HG03108 (cell line): Measurements from ENCODE around the gene TACC3.

Experiments used
- ATAC-seq: cut with Tn5 transposase; IDR thresholded peaks from one replicate; pipeline ENCODE4 v1.9.1; 2021; ENCODE audit warnings: moderate library complexity; ENCODE audit not compliant: unreplicated experiment

The TACC3 gene

DNA sequence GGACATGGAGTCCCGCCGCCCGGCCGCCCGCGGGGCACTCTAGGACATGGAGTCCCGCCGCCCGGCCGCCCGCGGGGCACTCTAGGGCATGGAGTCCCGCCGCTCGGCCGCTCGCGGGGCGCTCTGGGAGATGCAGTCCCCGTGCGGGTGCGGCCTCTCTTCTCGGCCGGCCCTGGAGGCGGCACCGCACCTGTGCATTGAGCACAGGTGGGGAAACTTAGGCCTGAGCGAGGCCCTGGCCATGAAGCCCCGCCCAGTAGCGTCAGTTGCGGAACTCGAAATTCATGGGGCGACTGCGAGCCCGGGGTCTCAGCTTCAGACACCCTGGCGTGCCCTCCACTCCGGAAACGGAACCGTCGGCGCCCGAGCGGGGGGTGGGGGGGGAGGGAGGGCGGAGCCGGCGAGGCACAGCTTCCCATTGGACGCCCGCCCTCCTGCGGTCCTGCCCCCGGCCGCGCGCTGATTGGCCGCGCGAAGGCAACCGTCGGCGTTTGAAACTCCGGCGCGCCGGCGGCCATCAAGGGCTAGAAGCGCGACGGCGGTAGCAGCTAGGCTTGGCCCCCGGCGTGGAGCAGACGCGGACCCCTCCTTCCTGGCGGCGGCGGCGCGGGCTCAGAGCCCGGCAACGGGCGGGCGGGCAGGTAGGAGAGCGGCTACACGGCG, at the start of gene TACC3, which contains the start of gene TMEM129:
TACC3 (plus strand) TSS at position 519 of the 663 bp plus-strand sequence. CDS start 1,901 bp downstream, outside the sequence.
TMEM129 (minus strand) TSS at position 321 of the 663 bp plus-strand sequence. CDS start 486 bp downstream, outside the sequence.
- ATAC-seq = peak; percentile 76

DNA sequence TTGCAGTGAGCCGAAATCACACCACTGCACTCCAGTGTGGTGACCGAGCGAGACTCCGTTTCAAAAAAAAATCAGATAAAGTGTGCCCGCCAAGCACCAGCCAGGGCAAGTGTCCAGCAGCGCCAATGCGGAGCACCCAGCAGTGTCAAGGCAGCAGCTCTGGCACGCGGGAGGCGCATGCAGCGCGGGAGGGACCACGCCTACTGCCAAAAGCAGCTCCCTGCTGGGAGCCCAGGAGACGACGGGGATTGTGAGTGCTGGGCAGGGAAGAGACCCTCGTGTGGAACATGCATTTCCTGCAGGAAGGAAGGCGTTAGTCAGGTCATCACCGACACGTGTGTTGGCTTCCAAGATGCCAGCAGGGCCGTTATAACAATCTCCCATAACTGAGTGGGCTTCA, 47.6 kb upstream of the TACC3 start:
- ATAC-seq = no peak

DNA sequence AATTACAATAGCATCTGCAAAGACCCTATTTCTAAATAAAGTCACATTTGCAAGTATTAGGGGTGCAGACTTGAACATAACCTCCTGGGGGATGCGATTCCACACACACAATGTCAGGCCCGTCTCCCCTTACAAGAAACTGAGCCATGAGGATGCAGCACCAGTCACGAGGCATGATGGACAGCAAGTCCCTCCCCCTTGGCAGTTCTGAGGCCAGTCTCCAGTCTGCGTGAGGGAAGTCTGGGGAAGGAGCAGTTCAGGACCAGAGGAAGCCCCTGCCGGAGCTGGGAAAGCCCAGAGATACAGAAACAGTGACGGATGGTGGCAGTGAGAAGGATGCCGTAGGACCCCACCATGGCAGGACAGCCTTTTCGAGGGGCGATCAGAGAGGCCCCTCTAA, 46.6 kb upstream of the TACC3 start:
- no peak for ATAC-seq

DNA sequence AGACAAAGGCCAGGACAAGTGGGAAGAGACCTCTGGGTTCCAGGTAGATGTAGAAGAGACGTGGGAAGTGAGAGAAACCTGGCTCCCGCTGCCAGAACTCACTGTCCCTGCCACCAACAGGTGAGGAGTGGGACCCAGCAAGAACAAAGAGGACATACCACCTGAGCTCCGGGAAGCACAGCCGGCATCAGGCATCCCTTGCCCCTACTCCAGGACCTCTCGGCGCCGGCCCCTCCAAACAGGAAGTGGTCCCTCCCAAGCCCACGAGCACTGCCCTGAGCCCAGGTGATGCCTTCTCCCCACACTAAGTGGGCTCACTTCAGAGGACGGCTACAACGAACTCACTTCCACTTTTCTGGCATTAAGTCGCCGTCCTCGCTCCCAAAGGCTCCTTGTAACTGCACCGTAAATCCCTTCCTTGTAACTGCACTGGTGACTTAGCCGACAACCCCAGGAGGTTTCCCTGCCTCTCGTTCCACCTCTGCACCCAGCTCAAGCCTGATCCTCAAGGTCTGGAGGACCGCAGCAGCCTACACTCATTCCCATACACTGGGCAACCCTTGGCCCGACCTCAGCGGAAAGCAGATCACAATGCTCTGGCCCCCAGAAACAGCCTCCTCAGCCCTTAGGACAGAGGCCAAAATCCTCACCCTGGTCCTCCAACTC, 46.1 kb upstream of the TACC3 start:
- ATAC-seq = no peak

DNA sequence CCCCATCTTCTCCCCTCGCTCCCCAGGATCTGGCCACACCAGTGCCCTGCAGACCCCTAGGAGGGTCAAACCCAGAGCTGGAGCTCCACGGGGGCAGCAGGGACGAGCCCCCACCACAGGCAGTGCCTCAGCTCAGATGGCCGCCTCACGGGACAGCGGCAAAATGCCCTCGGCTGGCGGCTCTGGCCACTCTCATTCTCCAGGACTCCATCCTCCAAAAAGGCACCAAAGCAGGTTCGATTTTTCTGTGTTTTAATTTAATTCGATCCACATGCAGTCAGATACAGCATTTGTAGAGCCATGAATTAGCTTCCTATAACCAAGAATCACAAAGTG, 45.6 kb upstream of the TACC3 start:
- no peak for ATAC-seq

DNA sequence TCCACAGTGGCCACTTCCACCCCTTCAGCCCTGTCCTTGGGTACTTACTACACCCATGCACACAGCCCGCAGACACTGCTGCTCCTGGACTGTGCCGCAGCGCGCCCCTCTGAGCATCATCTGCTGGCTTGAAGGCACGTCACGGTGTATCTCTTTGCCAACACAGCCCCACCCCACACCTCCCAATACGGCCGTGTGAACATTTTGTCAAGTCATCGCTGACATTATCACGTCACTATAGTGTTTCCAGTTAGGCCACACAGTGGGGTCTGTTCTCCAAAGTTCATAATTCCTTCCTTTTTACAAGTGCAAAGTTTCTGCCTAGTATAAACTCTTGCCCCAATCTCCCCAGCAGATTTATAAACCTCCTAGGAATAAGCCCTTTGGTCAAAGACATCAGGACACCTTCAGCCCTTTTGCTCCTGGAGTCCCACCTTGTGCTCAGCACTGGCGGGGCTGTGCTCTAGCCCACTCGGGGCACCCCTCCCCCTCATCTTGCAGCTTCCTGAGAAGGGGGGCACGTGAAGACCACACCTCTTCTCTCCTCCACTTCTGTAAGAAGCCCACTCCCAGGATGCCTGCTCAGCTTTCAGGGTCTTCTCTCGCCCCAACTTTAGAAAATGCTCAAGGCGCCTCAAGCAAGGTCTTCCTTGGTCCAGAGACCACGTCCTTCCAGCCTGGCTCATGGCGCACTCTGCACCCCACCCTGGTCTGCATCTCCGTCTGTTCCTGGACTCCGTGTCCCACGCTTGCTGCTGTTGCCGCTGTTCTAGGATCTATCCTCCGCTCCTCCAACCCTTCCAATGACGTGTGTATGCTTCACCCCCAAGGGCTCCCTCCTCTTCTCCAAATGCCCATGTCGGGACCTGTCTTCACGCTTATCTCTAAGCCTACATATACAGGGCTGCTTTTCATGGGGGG, 44.5 kb upstream of the TACC3 start:
- ATAC-seq = no peak

DNA sequence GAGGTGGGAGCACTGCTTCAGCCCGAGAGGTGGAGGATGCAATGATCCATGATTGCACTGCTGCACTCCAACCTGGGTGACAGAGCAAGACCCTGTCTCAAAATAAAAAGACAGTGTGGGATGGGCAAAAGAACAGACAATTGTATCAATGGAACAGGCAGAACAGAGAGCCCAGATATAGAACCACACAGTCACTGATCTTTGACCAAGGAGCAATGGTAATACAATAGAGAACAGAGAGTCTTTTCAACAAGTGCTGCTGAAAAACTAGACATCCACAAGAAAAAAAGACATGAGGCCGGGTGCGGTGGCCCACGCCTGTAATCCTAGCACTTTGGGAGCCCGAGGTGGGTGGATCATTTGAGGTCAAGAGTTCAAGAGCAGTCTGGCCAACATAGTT, 43.1 kb upstream of the TACC3 start:
- no peak for ATAC-seq

DNA sequence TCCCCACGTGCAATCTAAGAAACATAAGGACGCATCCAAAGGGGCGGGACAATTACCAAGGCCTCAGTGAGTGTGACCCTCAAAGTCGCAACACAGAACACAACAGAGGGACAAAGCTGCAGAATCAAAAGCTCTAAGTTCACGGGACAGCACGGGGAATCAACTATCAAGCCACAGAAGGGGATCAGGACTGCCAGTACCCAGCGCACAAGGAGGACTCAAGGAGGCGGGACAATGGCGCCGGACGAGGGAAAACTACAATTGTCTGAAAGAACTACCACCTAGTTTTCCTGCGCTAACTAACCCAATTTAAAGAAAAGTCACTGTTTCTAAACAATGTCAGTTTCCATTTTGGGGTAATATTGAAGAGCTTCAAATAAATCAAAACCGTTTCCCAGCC, 38.5 kb upstream of the TACC3 start:
- no peak for ATAC-seq

DNA sequence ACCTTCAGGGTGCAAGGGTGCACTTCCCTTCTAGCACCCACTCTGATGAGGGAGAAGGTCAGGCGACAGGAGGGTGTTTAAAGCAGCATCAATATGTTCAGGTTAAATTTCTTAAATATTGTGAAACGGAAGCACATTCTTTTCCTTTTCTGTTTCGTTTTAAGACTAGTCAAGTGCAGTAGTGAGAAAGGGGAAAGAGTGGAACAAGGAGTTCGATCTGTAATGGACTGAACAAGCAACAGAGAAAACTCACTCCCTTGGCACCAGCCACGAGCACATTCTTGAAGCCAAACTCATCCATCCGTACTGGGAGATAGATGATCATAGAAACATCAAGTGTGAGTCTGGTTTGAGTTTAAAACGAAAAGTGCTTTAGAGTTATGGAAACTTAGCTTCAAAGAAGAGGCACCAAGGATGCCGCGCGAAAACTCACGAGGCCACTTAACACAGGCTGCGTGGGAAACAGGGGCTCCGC, 38.0 kb upstream of the TACC3 start:
- ATAC-seq = no peak

DNA sequence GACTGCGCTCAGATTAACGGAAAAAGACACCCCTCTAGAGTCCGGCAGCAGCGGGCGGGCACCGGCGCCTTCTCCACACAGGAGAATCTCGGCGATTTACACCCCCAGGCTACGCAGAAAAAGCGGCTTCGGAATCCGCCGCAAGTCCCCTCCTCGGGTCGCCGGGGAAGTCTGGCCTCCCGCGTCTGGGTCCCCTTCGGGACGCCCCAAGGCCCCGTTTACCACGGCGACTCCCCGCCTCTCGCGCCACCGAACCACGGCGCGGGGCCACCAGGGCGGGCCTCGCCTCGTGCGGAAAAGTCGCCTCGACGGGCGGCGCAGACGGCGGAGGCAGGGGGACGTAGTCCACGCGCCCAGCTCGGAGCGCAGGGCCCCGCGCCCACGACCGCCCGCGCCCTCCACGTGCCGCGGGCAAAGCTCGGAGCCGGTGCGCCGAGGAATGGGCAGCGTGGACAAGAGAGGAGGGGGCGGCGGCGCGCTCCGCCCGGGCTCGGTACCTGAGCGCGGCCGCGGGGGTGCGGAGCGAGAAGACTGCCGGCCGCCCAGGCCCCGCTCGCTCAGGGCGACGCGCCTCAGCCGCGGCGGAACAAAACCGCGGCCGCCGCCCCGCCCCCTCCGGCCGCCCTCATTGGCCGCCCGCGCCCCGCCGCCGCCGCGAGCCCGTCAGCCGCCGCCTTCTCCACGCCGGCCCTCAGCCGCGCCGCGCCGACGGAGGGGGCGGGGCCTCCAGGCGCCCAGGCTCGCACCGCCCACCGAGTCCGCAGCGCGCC, 37.4 kb upstream of the TACC3 start, which contains the start of gene FAM53A:
FAM53A (minus strand) TSS at position 578 of the 770 bp plus-strand sequence. CDS start 15,572 bp downstream, outside the sequence.
- peak; percentile 88 for ATAC-seq

DNA sequence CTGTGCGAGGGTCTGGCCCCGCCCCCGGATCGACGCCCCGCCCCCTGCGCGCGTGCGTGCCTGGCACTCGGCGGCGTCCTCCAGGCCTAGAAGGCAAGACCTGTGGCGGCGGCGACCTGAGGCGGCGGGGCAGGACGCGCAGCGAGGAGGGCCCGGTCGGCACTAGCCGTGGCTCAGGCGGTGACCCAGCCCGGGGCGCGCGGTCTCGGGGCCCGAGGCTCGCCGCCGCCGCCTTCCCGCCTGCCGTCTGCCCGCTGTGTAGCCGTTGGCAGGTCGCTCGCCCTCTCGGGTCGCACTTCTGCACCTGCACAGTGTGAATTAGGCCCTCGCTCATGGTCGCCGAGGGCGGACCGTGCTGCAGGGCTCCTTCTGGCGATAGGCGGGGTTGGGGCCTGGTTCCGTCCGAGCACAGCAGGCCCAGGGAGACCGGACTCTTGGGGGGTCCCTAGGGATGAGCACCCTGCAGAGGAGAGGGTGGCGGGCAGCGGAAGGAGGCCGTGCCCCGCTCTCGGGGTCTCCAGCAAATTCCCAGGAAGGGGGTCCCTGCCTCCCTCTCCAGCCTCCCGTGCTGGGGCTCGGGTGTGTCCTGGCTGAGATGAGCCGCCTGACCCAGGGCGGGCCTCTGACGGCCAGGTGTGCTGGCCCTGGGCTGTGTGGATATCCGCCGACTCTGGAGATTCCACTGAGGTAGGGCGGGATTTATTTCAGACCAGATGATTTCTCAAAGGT, 36.7 kb upstream of the TACC3 start:
- no peak for ATAC-seq

DNA sequence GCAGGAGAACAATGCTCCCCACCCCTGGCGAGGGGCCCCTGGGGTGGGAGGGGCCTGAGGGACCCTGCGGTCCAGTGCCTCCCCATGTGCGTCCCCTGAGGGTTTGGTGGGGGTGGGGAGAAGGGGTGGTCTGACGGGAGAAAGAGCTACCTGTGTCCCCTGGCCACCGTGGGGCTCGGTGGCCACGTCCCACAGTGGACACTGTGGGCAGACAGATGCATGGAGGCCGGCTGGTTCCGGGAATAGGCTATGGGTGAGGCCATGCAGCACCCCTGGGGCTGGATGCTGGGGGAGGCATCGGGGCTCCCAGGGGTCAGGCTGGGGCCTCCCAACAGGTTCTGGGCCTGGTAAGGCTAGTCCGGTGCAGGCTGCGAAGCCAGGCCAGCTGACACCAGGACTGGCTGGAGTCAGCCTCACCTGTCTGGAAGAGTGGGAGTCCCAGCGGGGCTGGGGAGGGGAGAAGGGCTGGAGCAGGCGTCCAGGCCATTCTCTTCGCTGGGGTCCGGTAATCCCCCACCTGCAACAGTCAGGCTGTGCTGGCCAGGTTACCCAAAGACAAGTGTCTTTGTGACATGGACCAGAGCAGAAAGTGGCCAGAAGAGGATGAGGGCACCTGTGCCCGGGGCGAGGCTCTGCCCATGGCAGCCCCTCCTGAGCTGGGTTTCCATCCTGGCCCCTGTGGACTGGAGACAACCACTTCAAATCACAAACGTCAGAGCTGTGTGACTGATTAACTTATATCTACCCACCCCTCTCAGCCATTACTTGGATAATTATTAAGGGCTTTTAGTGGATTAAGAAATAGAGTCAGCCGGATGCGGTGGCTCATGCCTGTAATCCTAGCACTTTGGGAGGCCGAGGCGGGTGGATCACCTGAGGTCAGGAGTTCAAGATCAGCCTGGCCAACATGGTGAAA, 35.8 kb upstream of the TACC3 start:
- no peak for ATAC-seq

DNA sequence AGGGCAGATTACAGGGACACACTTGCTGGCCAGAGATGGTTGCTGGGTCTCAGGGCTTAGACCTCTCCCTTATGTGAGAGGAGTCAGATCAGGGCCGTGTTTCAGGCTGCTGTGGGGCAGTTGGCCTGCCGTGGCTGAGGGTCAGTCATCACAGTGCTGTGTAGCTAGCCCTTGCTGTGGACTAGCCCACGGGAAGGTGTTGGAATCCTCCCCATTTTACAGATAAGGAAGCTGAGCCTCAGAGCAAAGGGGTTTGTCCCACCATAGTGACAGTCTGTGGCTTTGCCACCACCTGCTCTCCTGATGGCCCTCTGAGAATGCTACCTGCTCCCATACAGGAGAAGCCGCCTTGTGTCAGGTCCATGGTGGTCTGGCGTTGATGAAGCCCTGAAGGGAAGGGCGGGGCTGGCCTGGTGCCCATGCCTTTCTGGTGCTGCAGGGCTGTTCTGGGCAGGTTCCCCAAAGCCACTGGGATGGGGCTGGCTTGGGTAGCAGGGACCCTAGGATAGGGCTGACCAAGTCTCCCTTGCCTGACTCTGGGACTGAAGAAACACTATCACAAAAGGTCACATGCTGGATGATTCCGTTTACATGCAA, 34.8 kb upstream of the TACC3 start:
- ATAC-seq = no peak

DNA sequence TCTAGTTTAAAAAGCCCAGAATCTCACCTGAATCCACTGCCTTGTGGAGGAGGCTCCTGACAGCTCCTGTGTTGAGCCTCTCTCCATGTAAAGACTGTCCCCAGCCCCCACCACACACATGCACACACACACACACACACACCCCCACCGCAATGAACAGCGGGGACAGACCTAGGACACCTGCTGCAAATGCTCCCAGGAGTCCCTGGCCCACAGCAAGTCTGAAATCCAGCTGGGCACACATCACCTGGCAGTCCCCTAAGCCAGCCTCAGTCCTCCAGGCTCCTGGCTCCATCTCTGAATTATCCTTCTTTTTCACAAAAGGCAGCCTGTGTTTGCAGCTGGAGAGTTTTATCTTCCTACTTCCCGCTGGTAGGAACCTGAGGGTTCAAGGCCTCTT, 30.6 kb upstream of the TACC3 start:
- no peak for ATAC-seq

DNA sequence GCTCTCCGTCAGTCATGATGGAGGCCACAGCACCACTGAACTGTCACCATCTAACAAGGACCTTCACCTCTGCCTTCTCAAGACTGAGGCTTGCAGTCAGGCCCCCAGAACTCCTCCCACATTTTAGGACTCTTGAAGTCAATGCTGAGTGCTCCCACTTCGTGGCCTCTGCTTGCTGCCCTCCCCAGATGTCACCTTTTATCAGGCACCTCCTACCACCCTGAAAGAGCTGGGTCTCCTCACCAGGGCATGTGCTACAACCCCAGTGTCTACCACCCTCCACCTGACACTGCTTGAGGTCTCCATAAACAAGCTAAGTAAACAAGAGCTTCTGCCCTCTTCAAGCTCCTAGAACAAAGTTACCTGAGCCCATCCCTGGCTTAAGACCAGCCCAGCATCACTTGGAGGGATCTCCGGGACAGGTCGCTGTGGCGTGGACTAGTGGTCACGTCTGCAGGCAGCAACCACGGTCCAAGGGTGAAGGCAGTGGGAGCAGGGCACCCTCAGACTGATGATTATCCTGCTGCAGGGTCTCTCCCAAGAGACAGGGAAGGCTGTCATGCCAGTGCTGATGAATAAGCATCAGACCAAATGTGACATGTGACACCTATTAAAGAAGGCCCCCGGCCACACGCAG, 29.5 kb upstream of the TACC3 start:
- no peak for ATAC-seq

DNA sequence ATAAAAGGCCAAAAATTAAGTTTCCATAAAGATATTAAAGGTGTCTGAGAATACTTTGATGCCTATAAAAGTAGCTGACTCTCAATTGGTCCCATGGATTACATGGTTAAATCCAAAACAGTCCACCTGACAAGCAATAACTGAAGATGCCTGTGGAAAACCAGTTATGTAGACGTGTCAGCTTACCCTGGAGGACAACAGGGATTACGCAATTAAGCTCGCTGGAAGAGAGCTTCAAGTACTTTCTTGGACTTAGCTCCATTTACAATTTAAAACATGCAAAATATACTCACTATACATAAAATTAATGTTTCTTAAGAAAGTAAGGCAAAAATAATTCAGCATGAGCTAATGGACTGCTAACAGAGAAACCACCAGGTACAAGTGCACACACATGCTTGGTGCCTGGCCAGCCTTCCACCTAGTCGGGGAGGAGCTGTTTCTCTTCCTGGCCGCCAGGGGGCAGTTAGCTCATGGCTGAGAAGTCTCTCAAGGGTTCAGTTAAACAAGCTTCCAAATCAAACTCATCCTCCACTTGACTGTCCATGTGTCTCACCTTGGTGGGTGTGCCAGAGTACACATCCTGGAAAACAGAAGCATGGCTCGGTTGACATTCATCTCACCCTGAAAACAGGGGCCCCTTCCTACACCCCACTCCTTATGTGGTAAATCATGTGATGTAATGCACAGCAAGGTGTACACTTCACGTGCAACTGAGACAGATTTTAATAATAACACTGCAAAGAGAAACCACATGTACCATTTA, 28.0 kb upstream of the TACC3 start:
- peak; percentile 65 for ATAC-seq

DNA sequence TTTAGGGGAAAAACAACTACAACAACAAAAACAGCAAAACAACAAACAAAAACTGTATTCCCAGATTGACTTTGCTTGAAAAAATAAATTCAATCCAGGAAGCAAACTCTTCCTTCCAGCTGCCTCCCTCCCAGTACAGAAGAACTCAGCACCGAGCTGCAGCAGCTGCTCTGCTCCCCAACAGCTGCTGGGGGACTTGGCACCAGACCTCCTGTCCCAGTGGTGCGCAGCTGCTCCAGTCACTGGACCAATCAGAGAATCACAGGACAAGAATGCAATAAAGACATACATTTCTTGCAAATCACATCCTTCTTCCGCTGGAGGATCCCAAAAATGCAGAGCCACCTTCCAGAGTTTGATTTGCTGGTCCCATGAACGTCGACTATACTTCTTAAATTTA, 25.4 kb upstream of the TACC3 start:
- ATAC-seq = no peak
